Measurements from ENCODE around the gene ENDOD1.
"Not testable (repeated sequence)": the region's sequence is repeated elsewhere in the genome, so short reads cannot be mapped to it uniquely, and the experiment has no call there.

ENDOD1 gene

DNA sequence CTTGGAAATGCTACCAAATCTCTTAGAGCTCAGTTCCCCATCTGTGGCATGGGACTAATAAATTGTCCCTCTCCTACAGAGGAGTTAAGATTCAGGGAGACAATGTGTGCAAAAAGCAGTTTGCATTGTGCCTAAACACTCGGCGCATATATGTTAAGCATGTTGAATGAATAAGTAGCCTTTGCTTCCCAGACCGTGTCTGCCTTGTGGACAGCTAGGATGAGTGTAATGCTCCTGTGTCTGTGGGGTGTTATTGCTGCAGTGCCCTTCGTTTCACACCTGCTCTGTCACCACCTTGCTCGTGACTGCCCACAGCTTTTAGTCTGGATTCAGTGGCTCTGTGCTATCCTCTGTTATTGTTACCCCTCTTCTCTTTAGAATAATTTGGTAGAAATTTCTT lies 14.1 kb downstream of the ENDOD1 start:
- no peak for DNase-seq (ENCODE audit: low spot score)

DNA sequence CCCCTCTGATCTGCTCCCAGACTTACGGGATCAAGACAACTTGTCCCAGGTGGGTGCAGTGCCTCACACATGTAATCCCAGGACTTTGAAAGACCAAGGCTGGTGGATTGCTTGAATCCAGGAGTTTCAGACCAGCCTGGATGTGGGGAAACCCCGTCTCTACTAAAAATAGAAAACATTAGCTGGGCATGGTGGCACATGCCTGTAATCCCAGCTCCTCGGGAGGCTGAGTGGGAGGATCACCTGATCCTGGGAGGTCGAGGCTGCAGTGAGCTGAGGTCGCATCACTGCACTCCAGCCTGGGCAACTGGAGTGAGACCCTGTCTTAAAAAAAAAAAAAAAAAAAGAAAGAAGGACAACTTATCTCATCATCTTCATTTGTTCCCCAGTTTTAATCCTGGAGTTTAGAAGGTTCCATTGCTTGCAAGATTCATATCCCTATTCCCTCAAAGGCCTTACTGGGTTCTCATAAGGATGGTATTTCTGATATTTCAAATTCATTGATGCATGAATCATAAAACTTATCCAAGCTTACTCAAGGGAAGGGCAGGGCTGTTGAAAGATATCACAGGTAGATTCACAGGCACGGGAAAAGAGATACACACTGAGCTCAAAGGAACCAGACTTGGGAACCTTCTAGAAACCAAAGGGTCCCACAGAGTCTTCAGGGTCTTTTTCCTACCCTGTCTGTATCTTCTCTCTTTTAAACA lies 14.6 kb downstream of the ENDOD1 start:
- no peak for DNase-seq (ENCODE audit: low spot score)

DNA sequence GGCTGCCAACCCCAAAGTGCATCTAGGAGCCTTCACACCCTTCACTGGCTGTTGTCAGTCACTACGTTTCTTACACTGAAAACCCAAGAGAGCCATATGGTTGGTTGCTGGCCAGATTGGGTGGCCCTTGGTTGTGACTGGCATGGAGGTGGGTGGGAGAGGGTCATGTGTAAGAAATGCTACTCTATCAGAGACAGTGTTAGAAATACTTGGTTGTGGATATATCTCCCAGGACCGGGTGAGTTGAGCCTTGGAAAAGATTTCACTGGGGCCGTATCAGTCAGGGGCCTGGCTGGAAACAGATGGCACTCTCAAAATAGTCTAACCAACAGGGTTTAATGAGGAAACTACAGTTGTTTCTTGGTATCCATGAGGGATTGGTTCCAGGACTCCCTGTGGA lies 15.2 kb downstream of the ENDOD1 start:
- no peak for DNase-seq (ENCODE audit: low spot score)

DNA sequence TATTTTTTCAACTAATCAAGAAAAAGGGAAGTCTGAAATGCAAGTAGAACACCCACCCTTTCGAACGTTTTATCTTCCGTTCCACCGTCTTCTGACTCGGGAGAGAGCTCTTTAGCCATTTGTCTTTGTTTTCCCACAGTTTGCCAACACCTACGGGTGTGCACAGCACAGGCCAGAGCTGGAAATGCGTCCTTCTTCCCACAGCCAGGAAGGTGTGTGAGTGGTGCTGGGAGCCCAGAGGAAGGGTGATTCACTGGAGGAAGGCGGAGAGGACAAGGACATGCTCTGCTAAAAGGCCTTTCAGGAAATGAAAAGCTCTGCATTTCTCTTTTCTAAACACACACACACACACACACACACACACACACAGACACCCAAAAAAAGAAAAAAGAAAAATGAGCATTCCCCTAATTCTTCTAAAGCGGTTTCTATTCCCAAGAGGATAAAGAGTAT lies 18.5 kb downstream of the ENDOD1 start:
- DNase-seq (ENCODE audit: low spot score), result no peak

DNA sequence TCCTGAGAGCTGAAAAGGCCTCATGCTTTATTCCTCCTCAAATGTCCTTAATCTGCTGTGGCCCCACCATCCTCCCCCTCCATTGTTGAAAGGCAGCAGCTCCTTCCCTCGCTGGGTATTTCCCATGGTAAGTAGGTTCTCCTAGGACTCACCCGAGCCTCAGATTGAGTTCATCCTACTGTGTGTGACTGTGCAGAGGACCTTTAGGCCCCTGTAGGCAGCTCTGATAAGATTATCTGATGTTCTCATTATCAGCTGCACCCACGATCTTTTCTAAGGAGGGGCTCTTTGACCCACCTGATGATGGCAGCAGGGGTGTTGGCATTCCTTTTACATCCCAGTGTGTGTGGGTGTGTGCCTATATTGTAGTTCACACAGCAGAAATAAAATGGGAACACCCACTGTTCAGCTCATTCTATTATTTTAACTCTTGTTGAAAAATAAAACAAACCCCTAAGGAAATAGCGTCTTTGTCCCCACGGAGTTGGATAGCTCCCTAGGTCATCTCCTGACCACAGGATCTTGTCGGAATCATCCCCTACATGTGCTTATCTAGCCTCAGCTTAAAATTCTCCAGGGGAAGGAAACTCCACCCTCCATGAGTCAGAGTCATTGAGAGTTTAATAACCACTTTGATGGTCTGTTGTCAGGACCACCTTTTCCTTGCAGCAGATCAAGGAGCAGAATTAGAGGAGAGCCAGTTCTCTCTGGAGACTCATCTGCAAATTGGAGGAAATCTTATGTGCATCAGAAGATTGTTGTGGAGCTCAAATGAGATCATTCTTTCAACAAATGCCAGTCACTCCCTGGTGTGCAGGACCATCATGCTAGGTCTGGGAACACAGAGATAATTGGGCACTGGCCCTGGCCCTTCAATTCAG lies 19.3 kb downstream of the ENDOD1 start:
- no peak for DNase-seq (ENCODE audit: low spot score)

DNA sequence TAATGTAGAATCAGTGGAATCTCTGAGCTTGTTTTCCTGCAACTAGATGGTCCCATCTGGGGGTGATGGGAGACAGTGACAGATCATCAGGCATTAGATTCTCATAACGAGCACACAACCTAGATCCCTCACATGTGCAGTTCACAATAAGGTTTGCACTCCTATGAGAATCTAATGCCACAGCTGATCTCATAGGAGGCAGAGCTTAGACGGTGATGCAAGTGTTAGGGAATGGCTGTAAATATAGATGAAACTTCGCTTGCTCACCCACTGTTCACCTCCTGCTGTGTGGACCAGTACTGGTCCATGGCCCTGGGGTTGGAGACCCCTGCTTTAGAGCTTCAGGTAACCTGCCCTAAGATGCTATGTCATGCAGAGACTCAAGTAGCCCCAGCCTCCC lies 21.8 kb downstream of the ENDOD1 start:
- not testable (repeated sequence) for DNase-seq (ENCODE audit: low spot score)

DNA sequence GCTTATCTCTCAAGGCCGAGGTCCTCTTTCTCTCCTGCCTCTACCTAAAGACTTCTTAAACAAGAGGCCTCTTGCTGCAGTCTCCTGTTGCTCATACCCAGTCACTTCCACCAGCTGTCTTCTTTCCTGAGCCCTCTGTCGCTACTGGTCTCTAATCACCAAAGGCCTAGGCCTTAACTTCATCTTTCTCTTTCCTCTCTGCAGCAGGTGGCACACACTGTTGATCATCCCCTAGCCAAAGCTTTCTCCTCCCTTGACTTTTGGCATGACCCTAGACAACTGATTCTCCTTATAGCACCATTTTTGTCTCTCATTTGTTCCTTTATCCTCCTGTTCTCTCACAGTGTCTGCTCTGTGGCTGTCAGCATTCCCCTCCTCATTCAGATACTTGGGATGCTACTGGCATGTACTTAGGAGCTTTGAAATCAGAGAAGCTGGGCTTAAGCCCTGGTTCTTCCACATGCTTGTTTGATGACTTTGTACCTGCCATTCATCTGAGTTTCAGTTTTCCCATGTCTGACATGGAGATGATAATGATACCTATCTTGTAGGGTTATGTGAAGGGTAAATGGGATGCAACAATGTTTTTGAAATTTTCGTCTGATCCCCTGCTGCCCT lies 22.4 kb downstream of the ENDOD1 start:
- DNase-seq (ENCODE audit: low spot score), result no peak

DNA sequence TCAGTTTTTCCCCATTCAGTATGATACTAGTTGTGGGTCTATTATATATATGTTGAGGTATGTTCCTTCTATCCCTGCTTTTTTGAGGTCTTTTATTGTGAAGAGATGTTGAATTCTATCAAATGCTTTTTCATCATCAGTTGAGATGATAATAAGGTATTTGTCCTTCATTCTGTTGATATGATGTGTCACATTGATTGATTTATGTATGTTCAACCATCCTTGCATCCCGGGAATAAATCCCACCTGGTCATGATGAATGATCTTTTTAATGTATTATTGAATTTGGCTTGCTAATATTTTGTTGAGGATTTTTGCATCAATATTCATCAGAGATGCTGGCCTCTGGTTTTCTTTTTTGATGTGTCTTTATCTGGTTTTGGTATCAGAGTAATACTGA lies 26.0 kb downstream of the ENDOD1 start:
- no peak for DNase-seq (ENCODE audit: low spot score)

DNA sequence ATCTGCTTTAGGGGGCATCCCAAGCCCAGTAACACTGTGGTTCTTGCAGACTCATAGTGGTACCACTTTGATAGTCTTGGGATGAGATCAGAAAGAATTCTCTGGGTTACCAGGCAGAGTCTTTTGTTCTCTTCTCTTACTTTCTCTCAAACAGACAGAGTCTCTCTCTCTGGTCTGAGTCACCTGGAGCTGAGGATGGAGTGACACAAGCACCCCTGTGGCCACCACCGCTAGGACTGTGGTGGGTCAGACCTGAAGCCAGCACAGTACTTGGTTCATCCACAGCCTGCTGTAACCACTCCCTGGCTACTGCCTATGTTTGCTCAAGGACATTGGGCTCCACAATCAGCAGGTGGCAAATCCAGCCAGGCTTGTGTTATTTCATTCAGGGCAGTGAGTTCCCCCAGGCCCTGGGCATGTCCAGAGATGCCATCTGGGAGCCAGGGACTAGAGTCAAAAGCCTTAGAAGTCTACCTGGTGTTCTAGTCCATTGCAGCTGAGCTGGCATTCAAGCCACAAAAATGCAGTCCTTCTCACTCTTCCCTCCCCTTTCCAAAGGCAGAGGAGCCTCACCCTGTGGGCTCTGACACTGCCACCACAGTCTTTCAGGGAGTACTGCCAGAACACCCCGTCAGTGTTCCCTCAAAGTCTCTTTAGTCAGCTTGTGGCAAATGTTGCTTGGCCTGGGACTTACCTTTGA lies 29.9 kb downstream of the ENDOD1 start:
- no peak for DNase-seq (ENCODE audit: low spot score)

DNA sequence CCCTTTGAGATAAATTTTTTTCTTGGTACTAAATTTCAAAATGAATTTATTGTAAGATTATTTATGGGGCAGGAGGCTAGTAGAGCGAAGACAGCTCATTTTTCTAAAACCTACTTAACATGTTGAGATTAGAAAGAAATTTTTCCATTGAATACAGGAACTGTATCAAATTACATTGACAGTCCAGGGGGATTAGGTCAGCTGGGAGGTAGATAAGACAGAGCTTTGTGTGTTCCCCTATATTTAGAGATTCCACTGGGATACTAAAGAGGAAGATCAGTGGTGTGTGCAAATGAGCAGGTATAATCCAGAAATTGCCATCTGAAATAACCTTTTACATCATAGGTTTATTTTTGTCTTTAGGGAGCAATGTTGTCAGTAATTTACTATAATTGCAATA lies 32.1 kb downstream of the ENDOD1 start:
- DNase-seq (ENCODE audit: low spot score), result no peak

DNA sequence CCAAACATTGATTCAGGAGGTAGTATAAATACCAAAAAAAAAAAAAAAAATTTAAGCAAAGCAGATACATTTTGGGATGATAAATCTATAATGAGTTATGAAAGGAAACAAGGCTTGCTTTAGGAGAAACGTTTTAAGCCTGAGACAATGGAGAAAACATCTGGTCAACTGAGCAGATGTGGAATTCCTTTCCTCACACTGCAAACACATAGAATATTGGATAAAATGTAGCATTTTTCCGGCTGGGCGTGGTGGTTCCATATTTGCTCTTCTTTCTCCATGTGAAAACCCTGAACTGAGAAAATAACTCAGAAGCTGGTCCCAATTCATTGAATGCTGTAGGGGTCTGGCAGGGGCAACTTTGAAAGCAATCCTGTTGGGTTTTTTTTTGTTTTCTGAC lies 33.9 kb downstream of the ENDOD1 start:
- no peak for DNase-seq (ENCODE audit: low spot score)

DNA sequence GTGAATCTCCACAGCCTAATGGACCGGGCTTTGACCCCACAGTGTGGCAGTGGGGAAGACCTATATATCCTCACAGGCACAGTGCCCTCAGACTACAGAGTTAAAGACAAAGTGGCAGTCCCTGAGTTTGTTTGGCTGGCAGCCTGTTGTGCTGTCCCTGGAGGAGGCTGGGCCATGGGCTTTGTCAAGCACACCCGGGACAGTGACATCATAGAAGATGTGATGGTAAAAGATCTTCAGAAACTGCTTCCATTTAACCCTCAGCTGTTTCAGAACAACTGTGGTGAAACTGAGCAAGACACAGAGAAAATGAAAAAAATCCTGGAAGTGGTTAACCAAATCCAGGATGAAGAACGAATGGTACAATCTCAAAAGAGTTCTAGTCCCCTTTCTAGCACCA lies 39.0 kb downstream of the ENDOD1 start:
- no peak for DNase-seq (ENCODE audit: low spot score)

DNA sequence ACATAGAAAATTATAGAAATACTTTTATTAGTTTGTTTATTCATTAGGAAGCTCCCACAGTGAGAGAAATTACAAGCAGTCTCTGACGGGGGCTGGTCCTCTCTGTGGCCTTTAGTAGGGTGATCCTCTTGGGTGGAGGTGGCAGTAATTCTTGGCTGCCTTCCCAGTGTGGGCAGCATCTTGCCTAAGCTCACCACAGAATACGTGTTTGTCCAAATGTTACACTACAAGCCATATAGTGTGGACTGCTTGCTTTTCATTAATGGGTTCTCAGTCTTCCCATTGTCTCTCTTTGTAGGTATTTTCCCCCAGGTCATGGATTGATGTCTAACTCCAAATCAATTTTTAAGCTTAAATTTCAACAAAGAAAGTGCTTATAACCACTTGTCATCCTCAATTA lies 43.3 kb downstream of the ENDOD1 start:
- DNase-seq (ENCODE audit: low spot score), result no peak

DNA sequence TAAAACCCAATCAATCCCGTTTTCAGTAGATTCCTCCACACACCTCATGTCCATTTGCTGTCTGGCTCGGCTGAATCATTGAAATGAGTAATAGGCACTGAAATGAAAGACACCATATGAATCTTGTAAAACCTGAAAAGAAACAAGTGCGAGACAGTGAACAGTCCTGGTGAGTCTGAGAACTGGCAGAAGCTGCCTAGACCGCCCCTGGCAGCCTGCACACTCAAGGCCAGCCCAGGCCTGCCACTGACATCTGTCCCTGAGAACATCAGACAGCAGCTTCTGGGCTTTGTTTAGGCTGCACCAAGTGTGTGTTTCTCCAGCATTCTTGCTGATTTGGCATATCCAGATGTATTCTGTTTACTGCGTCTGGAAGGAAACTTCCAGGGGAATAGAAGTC lies 44.8 kb downstream of the ENDOD1 start:
- DNase-seq (ENCODE audit: low spot score), result no peak

DNA sequence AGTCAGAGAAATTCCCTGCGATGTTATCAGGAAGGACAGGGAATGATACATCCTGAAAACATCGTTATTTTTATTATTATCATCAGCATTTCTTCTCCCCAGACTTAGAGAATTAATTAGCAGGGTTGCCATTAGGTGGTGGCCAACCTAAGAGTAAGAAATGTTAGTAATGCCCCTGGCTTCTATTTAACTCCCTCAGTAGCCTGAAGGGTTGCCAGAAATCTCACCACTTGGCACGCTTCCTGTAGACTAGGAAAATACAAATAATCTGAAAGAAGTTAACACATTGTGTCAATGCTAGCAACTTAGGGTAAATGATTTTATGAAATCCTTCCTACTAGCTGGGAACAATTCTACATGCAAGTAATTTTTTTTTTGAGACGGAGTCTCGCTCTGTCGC lies 45.5 kb downstream of the ENDOD1 start:
- DNase-seq (ENCODE audit: low spot score), result no peak

DNA sequence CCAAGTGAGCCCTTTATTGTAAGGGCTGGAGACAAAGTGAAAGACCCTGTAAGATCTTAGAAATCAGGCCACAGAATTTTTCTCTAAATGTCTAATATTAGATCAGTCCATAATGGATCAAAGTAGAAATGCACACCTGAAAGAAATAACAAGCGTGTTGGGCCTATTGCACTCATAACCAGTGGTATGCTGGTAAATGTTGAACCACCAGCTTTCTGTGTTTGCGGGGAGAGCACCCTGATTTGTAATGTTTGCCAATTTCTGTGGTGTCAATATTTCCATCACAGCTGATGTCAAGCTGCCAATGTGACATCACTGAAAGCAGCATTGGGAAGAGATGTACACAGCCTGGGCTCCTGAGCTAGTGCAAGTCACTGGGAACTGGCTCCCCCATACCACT lies 46.2 kb downstream of the ENDOD1 start:
- DNase-seq (ENCODE audit: low spot score), result no peak

DNA sequence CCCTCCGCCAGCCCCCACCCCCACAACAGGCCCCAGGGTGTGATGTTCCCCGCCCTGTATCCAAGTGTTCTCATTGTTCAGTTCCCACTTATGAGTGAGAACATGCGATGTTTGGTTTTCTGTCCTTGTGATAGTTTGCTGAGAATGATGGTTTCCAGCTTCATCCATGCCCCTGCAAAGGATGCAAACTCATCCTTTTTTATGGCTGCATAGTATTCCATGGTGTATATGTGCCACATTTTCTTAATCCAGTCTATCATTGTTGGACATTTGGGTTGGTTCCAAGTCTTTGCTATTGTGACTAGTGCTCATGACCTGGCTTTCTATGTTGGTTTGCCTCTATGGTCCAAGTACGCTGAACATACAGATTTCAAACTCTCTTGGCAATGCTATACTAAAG lies 47.1 kb downstream of the ENDOD1 start:
- not testable (repeated sequence) for DNase-seq (ENCODE audit: low spot score)

DNA sequence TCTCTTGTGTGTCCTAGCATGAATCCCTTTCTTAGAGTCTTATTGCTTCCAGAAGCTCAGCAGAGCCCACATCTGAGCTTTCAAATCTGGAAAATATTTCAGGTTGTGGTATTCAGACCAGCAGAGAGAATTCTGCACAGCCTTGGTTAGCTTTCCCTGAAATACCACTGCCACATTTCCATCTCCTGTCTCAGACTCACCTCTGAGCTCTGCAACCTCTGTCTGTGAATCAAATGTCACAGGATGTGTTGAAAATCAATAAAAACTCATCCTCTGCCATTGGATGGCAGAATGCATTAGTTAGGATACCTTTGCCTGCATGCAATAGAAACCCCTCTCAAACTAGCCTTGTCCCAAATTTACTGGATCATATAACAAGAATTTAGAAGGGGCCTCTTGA lies 47.7 kb downstream of the ENDOD1 start:
- DNase-seq (ENCODE audit: low spot score), result no peak

DNA sequence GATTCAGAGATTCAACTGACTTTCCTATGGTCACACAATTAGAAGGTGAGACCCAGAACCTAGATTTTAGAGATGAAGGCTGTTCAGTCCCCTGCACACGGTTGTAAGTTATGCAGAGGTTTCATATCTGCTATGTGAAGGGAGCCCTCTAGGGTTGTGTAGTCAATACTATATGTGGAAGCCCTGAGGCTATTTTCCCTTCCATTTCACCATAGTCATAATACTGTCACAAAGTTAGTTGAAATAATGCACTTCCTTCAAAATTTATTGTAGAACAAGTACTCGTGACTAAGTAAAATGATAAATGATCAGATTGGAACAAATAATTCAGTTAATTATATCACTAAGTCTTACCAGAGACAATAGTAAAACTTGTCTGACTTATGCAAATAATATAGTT lies 48.8 kb downstream of the ENDOD1 start:
- no peak for DNase-seq (ENCODE audit: low spot score)

DNA sequence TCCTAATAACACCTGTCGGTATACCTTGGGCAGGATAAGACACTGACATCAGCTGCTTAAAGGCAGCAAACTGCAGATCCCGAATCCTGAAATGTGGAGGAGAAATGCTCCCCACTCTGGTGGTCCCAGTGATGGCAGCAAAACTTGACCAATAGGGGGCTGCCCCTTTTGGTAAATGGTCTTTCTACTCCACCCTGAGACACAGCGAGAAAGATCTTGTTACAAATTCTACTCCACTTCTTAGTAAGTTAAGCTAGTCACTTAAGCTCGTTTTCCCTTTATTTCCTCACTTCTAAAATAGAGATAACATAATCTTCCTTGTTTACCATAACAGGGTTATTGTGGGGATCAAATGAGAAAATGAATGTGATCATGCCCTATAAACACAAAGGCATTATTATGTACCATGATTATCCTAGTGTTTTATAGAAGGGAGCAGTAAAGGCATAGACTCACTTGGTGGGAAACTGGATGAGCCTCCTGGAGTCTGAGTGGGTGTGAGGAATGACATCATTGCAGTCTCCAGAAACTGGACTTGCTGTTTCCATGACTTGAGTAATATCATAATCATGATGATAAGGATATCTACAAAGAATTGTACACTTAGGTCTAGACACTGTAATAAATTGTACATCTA lies 50.9 kb downstream of the ENDOD1 start:
- no peak for DNase-seq (ENCODE audit: low spot score)

DNA sequence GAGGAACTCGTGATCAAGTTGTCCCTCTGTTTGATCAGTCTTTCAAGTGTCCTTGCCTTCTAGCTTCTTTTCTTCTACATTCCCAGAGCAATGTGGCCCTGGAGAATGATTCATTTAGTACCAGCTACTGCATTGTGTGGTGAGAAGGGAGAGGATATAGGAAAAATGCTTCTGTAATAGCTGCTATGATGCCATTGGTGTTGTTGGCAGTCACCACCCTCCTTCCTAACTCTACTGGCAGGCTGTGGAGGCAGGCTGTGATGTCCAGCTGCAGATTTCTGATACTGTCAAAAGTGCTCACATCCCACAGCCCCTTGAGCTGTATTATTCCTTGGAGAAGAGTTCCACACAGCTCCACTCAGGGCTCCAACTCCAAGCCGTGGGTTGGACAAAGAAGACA lies 52.8 kb downstream of the ENDOD1 start:
- DNase-seq (ENCODE audit: low spot score), result no peak

DNA sequence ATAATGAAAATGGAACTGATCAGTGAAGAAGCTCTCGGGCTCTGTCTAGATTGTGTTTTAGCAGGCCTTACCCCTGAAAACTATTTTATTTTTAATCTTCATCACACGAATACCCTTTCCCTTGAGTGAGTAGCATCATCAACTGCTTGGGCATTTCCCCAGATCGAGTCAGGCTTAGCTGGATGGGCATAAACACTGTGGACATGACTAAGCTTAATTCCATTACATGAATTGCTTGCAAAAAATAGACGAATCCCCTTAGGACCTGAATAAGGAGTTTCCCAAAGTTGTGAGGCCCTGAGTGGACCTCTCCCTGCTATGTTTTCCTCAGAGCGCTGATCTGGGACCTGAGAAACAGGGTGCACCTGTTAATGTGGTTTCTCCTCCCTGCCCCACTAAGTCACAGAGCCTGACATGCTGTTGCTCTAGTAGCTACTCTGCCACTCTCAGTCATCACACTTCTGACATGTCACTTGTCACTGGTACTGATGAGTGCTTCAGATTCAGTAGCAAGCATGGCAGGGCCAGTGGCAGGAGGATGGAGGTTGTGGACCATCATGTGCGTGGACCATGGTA lies 53.5 kb downstream of the ENDOD1 start:
- no peak for DNase-seq (ENCODE audit: low spot score)
